NB4 (cell line): ENCODE data around the gene B3GAT1.

Source experiments
- DNase-seq: peaks from one replicate; pipeline ENCODE4 v3.0.0; 2010; ENCODE audit warnings: low read depth
- H3K4me3 ChIP-seq: one replicate; pipeline ENCODE4 v1.5.1; 2011; ENCODE audit warnings: mild to moderate bottlenecking, low read depth, low read length, moderate library complexity
- CTCF ChIP-seq: IDR thresholded peaks from one replicate; pipeline ENCODE4 v1.5.1; 2012; ENCODE audit warnings: low read depth, low read length
- MAX ChIP-seq: IDR thresholded peaks from 2 replicates; pipeline ENCODE4 v1.6.1; 2011; ENCODE audit warnings: low read depth, low read length
- MYC ChIP-seq: IDR thresholded peaks from 2 replicates; pipeline ENCODE4 v1.6.1; 2011; ENCODE audit warnings: low read depth, low read length
- POLR2A ChIP-seq: IDR thresholded peaks from 2 replicates; pipeline ENCODE4 v1.6.1; 2011; ENCODE audit warnings: mild to moderate bottlenecking; ENCODE audit not compliant: insufficient read length; ENCODE audit errors: extremely low read depth

Gene B3GAT1

GRCh38 chr11:134338654-134339053 lies 73.4 kb downstream of the B3GAT1 start:
- TF ChIP-seq CTCF (no peak), MYC (no peak), MAX (no peak), POLR2A (no peak)
- DNase-seq, result no peak
- H3K4me3 ChIP-seq, result no peak overlapping the region

GRCh38 chr11:134338068-134338467 lies 74.0 kb downstream of the B3GAT1 start:
- H3K4me3 ChIP-seq, result no peak overlapping the region
- no peak for DNase-seq
- TF ChIP-seq MAX, result no peak
- TF ChIP-seq POLR2A, result no peak
- no peak for TF ChIP-seq MYC

GRCh38 chr11:134337051-134337450 lies 75.0 kb downstream of the B3GAT1 start:
- no peak overlapping the region for H3K4me3 ChIP-seq
- no peak for DNase-seq
- TF ChIP-seq MAX, result no peak

- DNase-seq, result no peak
- no peak for TF ChIP-seq CTCF
- TF ChIP-seq MYC, result no peak
- TF ChIP-seq MAX, result no peak
- TF ChIP-seq POLR2A, result no peak
- H3K4me3 ChIP-seq, result no peak overlapping the region
Measured at GRCh38 chr11:134334796-134335571, 77.1 kb downstream of the B3GAT1 start.

- no peak for DNase-seq
- TF ChIP-seq MAX (no peak), POLR2A (no peak), CTCF (no peak), MYC (no peak)
- H3K4me3 ChIP-seq, result no peak overlapping the region
Measured at GRCh38 chr11:134333946-134334345, 78.1 kb downstream of the B3GAT1 start.

- H3K4me3 ChIP-seq, result no peak overlapping the region
- DNase-seq, result no peak
- TF ChIP-seq MYC (no peak), CTCF (no peak), MAX (no peak), POLR2A (no peak)
Measured at GRCh38 chr11:134333312-134333711, 78.7 kb downstream of the B3GAT1 start.
